HG03442 (cell line): Measurements from ENCODE around the gene CCDC92.

Experiments used
- ATAC-seq: cut with Tn5 transposase; IDR thresholded peaks from one replicate; pipeline ENCODE4 v1.9.1; 2021; ENCODE audit warnings: mild to moderate bottlenecking, moderate library complexity; ENCODE audit not compliant: unreplicated experiment

The CCDC92 gene, protein sequence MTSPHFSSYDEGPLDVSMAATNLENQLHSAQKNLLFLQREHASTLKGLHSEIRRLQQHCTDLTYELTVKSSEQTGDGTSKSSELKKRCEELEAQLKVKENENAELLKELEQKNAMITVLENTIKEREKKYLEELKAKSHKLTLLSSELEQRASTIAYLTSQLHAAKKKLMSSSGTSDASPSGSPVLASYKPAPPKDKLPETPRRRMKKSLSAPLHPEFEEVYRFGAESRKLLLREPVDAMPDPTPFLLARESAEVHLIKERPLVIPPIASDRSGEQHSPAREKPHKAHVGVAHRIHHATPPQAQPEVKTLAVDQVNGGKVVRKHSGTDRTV

DNA sequence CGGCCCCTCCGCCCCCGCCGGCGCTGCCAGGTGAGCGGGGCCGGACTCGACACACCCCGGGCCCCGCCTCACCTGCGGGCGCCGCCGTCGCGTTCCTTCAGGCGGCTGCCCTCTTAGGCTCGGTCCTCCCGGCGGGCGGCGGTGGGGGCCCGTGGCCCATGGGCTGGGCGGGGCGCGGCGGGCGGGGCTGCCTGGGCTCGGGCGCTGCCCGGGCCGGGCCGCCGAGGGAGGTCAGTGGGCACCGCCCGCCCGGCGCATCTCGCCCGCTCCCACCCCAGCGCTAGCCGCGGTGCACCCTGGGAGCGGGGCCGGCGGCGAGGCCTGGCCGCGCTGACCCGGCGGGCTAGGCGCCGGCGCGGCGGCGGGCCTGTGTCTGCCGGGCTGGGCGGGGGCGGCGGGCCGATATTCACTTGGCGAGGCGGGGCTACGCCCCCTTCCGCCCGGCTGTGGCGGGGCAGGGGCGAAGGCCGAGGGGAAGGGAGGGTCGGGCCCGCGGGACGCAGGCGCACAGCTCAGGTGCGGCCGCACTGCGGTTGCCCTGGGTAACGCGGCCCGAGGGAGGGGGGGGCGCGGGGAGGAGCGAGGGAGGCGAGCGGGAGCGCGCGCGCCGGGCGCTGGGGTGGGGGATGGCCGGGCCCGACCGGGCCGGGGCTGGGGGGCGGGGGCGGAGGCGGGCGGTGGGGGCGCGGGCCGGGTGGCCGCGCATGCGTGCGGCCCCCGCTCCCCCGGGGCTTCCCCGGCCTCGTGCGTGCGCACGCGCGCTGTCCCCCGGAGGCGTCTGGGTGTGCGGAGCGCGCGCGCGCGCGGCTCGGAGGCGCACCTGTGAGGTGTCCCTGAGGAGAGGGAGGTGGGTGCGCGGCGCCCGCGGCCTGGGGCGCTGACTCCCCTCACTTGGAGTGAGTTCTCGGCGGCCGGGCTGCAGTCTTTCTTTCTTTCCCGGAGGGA lies at the start of gene CCDC92, which contains the start of gene ZNF664:
TSS of gene CCDC92 (minus strand) at position 375 of the 945 bp plus-strand sequence. CDS start 28,526 bp downstream, outside the sequence.
TSS of gene ZNF664 (plus strand) at position 759 of the 945 bp plus-strand sequence. CDS start 38,930 bp downstream, outside the sequence.
- peak; percentile 74 for ATAC-seq

DNA sequence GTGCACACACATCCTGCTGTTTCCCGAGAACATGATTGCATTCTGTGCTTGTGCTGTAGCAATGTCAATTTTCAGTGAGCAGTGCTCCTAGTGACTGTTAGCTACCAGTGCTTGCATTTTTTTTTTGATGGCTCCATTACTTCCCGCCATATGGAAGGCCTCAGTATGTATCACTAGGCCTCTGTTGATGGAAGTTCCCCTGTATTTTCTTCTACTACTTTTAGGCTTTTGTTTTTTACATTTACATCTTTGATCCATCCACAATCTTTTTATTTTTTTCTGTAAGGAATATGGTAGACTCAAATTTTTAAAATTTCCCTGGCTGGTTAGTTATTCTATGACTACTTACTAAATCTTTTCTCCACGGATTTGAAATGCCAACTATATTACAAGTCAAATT lies 49.5 kb upstream of the CCDC92 start:
- ATAC-seq = no peak

DNA sequence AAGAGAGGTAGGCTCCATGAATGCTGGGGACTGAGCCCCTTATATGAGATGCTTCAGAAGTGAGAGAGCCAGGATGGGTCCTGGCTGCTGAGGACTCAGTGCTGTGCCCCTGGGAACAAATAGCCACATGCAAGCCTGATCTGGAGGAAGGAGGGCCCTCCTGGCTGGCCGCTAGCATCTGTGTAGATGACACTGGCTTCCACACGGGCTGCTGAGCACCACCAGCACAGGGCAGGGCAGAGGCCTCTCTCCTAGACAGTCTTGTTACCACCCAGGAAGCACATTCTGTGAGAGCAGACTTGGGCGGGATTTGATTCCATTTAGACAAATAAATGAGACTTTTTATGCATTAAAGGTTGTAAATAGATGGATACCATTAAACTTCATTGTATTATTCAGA lies 48.4 kb upstream of the CCDC92 start:
- no peak for ATAC-seq

DNA sequence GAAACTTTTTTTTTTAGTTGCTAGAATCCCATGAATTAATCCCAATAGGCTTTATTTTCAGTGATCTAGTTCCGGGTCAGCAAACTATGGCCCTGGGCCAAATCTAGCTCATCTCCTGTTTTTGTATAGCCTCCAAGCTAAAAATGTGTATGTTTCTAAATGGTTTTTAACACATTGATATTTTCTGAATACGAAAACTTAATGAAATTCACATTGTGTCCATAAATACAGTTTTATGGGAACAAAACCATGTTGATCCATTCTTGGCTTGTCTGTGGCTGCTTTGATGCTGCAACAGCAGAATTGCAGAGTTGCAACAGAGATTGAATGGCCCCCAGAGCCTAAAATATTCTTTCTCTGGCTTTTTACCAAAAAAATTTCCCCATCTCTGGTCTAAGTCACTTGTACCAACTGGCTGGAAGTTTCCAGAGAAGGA lies 47.9 kb upstream of the CCDC92 start:
- ATAC-seq = no peak

DNA sequence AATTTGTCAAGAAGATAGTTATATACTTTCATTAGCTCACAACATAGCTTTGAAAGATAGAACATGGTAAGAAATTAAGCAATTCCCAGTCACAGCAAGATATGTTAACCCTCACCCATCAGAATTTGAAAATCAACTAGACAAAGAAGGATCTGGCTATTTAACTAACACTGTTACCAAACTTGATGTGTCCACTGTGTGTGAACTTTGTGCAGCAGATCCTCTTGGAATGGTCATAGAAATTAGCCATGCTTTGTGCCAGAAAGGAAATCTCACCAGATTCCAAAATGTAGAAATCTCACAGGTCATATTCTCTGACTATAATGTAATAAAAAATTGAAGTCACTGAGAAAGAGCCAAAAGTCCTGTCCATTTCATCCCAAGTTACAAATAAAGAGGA lies 46.5 kb upstream of the CCDC92 start:
- ATAC-seq = no peak

DNA sequence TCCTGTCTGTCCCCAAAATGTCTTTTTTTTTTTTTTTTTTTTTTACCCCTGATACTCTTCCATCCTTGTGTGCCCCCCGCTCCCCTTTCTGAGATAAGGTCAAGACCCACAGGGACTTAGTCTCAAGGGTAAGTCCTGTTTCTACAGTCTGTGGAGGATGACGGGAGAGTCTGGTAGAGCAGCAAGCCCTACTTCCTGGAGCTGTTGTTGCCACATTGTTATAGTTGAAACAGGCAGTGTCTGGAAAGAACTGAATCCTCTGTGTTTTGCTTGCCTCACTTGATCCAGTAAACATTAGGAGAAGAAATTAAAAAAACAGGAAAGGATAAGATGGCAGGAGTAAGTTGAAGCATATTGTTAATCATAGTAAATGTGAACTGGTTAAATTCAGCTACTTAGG lies 45.9 kb upstream of the CCDC92 start:
- ATAC-seq = no peak

DNA sequence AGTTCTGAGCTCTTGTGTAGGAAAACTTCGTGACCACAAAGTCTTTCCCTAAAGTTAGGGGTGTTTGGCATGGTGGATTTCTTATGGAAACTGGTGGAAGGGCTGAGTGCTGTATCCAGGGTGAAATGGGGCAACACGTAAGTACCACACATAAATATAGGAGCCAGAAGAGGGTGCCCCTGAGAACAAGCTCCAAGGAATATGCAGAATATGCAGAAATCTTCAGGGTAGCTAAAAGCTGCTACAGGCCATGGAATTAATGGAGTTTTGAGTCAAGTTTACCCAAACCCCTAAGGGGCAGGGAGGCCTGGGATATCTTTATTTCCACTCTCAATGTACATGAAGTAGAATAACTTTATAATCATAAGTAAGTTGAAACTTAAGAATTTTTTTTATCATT lies 44.4 kb upstream of the CCDC92 start:
- no peak for ATAC-seq

DNA sequence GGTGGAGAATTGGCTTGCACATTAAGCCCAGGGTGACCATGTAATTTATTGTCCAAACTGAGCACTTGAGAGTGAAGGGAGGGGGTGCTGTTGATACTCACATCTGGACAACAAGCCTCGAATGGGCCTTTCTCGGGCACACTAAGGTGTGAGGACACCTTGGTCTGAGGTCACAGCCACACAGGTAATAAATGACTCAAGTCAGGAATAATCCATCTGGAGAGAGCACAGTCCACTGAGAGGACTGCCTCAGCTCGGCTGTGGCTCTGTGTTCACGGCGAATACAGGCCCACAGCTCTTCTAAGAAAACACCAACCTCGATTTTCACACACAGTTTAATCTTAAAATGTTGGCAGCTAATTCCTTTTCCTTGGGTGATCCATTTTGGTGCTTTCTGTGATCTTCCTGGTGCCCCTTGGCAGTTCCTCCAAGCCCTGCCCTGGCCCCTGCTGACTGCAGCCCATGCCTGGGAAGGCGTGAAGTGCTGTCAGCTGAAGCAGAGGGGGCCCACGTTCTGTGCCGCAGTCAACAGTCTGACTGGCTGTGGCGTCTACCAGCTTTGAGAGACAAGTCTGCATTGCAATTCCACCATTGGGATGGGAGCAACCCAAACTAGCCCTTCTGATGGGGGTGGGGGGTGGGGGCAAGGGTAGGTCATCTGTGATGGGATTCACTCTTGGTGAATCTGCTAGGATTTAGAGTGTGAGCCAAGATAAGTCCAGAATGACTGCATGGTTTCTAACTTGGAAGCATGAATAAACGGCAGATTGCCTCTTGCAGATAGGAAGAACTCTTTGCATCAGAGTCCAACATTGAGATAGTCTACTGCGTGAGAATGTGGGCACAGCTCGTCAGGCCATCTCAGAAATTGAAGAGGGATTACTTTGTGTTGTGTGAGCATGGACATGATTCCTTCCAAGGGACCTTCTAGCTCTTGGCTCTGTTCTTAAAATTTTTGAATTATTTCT lies 43.1 kb upstream of the CCDC92 start:
- ATAC-seq = no peak

DNA sequence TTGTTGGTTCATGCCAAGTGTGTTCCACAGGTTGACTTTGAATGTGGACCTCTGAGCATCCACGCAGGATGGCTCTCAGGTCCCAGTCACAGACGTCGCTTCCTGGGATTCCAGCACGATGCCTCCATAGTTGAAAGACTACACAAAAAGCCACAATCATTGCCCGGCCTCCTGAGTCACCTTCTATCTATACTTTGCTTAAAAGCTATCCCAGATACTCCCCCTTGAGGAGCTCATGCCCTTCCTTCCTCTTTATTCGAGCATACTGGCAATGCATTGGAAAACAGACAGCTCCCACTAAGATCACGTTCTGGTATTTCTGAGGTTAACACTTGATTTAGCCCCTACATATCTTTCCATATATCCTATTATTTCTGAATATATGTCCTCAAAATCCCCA lies 40.4 kb upstream of the CCDC92 start:
- no peak for ATAC-seq

DNA sequence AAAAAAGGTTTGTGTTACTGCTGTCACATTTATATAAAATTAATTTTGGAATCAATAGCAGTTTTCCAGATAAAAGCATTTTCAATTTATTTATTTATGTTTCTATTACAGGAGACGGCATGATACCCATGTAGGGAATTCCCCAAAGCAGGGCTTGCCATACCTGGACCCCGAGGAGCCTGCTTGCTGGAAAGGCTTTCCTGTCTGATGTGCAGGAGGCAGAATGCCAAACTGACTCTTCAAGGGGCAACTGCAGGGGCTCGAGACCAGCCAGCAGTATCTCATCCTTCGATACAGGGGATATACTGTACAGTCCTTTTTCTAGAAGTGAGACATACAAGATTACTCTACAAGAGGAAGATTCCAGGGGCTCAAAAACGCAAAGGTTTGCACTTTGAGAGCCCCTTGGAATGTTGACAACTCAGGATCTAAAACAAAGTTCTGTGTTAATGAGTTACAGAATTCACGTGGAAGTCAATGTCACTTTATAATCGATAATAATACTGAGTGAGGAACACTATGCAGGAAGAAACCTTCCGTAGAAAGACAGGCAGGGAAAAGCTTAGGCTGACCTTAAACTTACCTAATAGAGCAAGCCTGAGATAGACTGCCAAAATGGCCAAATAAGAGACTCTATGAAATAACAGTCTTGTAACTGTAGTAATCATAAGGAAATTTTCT lies 38.9 kb upstream of the CCDC92 start:
- ATAC-seq = no peak

DNA sequence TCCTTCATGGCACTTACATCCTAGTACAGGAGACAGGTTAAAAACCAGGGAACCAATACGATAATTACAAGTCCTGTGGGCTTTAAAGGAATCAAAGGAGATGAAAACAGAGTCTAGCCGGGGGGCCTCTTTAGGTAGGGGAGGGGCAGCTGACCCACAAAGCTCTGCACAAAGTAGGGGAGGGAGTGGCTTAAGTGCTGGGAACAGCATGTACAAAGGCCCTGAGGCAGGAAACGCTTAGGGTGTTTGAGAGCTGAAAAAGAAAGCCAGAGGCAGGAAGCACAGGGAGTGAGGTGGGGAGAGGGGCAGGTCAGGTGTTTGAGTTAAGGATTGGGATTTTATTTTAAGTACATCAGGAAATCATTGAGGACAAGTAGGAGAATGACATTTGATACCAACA lies 38.1 kb upstream of the CCDC92 start:
- ATAC-seq = no peak

DNA sequence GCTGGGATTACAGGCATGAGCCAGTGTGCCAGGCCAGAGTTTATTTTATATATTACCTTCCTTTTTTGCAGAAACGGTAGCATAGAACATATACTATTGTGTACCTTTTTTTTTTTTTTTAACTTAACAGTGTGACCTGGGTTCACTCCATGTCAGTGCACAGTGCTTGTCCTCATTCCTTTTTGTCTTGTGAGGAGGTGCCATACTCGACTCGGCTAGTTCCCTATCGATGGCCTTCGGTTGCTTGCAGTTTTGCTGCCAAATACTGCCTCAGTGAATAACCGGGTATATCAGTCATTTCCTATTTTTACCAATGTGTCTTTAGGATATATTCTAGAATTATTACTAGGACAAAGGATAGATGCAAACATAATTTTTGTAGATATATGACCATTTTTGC lies 37.1 kb upstream of the CCDC92 start:
- no peak for ATAC-seq

DNA sequence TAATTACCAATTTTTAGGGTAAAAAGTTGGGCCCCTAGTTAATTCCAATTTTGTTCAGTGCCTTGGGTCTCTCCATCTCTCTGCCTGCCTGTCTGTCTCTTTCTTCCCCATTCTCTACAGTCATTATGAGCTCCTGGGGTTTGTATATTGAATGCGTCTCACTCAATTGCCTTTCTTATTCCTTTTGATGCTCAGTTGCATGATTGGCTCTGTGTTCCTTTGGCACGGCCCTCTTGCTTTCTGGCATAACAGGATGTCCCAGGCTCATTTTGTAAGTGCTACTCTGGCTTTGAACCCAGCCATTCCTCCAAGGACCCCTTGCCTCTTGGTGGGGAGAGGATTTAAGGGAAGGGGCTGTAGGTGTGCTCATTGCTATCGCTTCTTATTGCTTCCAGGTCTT lies 36.0 kb upstream of the CCDC92 start:
- ATAC-seq = no peak

DNA sequence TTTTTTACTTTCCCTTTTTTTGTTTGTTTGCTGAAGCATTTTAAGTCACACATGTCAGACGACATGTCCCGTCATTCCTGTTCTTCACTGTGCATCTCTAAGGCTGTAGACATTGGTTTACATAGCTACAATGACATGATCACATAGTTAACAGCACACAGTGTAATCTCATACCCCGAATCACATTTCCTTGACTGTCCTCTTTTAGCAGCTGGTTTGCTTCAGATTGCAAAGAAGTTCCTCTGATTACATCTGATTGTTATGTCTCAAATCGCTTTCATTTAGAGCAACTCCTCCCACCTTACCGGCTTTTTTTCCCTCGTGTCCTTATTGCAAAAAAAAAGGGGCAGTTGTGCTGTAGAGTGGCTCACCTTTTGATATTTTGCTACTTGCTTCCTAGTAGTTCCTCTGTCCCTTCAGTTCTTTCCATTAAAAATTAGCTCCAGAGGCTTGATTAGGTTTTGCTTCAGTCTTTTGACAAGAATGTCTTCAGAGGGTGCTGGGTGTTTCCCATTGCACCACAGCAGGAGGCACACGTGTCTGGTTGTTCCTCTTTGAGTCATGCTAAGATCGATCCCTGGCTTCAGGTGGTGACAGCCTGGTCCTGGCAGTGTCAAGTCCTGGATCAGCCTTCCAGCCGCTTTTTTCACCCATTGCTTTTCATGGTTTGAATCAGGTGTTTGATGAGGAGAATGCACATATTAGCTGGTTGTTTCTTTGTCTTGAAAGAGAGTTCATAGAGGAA lies 35.4 kb upstream of the CCDC92 start:
- ATAC-seq = no peak

DNA sequence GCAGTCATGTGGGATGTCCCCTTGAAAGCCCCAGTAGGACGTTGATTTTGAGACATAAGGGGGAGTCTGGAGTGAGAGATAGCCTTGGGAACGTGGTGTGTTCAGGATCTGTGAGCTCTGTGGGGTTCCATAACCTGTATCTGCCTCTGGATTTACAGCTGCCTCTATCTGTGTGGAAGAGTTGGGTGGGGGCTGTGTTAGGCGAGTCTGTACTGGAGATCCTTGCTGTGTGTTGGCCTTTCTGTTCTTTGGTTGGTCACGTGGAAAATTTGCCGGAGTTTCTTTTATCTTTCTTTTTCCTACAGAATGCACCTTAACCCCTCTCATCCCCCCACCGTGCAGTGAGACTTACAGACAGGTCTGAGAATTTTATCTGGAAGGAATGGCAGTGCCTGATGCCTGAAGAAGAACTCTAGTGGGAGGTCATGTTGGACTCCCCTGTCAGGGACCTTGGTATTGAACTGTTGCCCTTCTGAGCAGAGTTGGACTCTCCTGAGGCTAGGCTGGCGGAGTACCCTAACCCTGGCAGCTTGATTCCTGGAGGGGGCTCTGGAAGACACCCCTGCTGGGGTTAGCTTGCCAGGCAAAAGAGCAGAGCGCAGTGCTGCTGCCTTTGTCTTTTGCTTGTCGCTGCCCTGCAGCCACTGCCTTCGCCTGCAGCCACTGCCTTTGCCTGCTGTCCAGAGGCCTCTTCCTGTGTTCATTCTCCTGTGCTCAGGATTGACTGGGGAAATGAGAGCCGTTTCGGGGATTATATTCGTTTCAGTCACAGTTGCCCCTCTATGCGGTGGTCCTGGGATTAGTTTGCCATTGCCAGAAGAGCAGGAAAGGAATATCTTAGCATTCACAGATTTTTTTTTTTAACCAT lies 34.4 kb upstream of the CCDC92 start:
- no peak for ATAC-seq

DNA sequence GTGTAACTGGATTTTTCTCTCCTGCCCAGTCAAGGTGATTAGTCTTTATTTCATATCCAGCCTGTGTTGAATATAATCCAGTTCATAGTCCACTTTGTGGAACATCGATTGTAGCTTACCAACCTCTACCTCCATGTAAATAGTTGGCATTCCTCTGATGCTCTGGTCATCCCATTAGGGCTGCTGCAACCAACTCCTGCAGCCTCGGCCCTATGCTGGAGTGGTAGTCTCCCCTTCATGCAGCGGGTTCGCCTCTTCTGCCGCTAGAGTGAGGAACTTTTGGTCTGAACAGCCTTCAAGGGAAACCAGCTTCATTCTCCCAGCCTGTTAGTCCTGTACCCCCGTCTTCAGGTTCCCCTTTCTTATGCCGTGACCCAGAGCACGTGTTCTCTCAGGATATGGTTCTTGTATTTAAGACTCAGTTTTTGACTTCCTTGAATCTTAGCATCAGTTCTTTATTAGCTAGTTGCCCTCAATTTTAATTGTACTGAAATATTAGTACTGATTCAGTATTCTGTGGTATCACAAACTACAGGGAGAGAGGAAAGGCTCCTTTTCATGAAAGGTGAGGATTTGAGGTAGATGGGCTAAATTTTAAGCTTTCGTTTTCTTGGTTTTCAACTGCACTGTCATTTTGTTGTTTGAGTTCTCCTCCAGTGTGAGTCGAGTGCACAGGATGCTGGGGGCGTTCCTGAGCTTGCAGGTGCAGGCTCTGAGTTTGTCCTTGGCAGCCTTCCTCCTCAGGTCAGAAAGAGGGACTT lies 33.6 kb upstream of the CCDC92 start:
- peak; percentile 47 for ATAC-seq

DNA sequence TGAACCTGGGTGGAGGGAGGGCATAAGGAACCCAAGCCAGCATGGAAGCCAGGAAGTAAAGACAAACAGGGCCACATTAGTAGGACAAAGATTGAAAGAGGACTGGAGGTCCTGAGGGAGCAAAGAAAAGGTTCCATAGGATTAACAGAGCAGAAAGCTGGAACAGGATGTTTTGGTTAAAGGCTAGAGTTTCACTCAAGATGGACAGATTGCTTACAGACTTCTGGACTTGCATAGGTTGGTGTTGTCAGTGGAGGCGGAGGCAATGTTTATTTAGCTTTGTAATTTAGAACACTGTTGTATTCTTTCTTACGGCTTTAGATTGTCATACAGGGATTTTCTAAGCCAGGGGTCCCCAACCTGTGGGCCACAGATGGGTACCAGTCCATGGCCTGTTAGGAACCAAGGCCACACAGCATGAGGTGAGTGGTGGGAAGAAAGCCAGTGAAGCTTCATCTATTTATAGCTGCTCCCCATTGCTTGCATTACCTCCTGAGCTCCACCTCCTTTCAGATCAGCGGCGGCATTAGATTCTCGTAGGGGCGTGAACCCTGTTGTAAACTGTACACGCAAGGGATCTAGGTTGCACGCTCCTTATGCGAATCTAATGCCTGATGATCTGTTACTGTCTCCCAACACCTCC lies 31.7 kb upstream of the CCDC92 start:
- no peak for ATAC-seq
